ENCODE results near the gene LAMA5. TPM values are rescaled to one million over a fixed set of nuclear protein-coding genes. Genes with fewer than 3 reads are reported as not detected.

LAMA5 gene
- total and polyA plus RNA-seq, 9 donors = 4.7 to 115 (median 42.2) TPM

DNA sequence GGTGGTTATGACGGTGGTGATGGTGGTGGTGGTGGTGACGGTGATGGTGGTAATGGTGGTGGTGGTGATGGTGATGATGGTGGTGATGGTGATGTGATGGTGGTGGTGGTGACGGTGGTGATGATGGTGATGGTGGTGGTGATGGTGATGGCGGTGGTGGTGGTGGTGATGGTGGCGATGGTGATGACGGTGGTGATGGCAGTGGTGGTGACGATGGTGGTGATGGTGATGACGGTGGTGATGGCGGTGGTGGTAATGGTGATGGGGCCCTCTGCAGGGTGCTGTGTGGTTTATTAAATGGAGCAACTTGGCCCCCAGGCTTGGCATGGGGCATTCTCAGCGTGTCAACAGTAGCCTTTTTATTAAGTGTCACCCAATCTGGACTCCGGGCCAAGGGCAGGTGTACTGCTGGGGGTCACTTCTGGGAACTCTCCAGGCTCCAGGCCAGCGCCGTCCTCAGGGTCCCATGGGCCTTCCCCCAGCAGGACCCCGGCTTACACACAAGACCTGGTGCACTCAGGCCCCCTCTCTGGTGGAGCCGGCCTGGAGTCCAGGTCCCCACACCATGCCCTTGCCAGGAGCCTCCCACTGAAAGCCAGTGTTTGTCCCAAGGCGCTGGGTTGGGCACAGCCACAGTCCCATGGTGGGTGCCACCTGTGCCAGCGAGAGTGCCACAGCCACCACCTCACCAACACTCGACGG, 31.2 kb upstream of the LAMA5 start:
- Histone ChIP-seq H3K4me1 (ENCODE audit: insufficient read depth) (no peaks in the 10 kb centered on the region), H3K27me3 (no peaks in the 10 kb centered on the region), H3K36me3 (no peaks in the 10 kb centered on the region), H3K9me3 (no peaks in the 10 kb centered on the region), H3K27ac (no peak overlapping the region), H3K4me3 (no peak overlapping the region)
- no peak for DNase-seq
- 94 to 95% (median 94%) methylated on average over 19 of the region's 19 CpGs for WGBS, 3 donors
- intact Hi-C loops (cut with DNase I) = no loop called here
- no peak for TF ChIP-seq POLR2A (IDR thresholded peaks at IDR 0.05)
- TF ChIP-seq EP300 (IDR thresholded peaks at IDR 0.05) = no peak
- TF ChIP-seq, protein P1, sequence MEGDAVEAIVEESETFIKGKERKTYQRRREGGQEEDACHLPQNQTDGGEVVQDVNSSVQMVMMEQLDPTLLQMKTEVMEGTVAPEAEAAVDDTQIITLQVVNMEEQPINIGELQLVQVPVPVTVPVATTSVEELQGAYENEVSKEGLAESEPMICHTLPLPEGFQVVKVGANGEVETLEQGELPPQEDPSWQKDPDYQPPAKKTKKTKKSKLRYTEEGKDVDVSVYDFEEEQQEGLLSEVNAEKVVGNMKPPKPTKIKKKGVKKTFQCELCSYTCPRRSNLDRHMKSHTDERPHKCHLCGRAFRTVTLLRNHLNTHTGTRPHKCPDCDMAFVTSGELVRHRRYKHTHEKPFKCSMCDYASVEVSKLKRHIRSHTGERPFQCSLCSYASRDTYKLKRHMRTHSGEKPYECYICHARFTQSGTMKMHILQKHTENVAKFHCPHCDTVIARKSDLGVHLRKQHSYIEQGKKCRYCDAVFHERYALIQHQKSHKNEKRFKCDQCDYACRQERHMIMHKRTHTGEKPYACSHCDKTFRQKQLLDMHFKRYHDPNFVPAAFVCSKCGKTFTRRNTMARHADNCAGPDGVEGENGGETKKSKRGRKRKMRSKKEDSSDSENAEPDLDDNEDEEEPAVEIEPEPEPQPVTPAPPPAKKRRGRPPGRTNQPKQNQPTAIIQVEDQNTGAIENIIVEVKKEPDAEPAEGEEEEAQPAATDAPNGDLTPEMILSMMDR (IDR thresholded peaks at IDR 0.05) = no peak

DNA sequence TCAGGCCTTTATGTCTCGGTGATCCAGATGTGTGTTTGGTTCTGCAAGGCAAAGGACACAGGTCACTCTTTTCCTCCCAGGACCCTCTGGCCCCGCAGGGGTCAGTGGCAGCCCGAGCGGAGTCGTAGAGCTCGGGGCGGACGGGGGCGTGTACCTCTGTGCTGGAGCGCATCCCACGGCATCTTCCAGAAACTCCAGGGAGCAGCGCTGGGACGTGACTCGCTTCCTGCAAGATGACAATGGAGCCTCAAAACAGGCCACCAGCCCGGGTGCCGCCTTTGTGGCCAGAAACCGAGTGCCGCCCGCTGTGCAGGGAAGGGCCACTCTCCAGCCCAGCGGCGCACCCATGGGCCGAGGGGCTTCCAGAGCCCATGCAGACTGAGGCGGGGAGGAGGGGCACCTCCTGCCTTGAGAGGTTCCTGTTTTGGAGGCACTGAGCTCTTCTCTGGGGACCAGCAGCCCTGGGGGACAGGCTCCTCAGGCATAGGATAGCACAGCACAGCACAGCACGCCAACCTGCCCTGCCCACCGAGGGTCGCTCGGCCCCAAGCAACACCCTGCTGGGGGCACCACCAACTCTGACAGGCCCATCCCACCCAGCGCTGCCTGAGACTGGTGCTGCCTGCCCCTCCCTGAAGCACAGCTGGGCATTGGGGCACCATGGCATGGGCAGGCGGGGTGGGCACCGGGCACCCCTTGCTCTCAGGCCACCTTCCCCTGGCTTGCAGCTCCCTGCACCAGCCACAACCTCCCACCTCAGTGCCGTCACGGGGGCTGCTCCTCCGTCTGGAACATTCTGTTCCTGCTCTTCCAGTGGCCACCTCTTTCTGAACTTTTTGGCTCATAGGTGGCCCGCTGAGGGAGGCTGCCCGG, 29.5 kb upstream of the LAMA5 start:
- DNase-seq = no peak
- no peak overlapping the region for H3K4me3 ChIP-seq
- H3K27ac ChIP-seq = no peak overlapping the region
- no peaks in the 10 kb centered on the region for H3K27me3 ChIP-seq
- intact Hi-C loops (cut with DNase I) = no loop called here
- H3K36me3 ChIP-seq = no peaks in the 10 kb centered on the region
- H3K9me3 ChIP-seq = no peaks in the 10 kb centered on the region
- TF ChIP-seq EP300 (IDR thresholded peaks at IDR 0.05) = no peak
- 83 to 87% (median 83%) methylated on average over 35 of the region's 35 CpGs for WGBS, 3 donors
- no peaks in the 10 kb centered on the region for H3K4me1 ChIP-seq (ENCODE audit: insufficient read depth)

DNA sequence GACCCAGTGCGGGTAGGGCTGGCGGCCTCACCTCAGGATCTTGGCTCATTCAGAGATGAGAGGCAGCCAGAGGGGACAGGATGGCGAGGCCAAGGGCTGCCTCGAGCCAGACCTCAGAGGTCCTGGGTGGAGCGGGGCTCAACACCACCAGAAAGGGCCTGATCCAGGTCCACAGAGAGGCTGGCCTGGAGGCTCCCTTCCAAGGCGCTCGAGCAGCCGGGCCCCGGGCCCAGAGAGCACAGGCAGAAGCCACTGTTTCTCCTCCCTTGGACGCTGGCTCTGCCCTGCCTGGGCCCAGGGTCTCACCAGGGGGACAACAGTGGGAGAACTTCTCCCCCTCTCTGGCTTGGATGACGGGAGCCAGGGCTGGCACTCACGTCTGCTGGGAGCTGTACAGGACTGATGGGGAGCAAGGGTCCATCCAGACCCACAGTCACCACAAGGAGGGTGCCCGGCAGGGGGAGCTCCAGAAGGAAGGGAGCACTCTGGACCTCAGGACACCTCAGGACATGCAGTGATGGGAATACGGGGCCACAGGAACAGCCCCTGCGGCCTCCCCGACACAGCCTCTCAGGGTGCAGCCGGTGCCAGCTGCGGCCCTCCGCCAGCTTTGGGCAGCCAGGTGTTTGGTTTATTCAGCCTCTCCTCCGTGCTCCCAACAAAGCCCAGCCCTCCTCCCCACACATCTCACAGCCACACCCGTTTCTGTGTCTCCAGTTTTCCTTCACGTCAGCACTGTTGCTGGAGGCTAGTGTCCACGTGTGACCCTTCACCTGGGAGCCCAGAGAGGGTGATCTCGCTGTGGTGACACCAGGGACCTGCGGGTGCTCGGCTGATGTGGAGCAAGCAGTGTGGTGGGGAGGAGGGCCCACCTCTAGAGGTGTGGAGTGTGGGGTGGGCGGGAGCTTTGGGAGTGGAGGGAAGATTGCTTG, 28.5 kb upstream of the LAMA5 start:
- no peaks in the 10 kb centered on the region for H3K4me1 ChIP-seq (ENCODE audit: insufficient read depth)
- H3K36me3 ChIP-seq = no peaks in the 10 kb centered on the region
- H3K27me3 ChIP-seq = no peaks in the 10 kb centered on the region
- DNase-seq = no peak
- TF ChIP-seq, protein P1 (IDR thresholded peaks at IDR 0.05) = no peak
- no peak overlapping the region for H3K4me3 ChIP-seq
- no peaks in the 10 kb centered on the region for H3K9me3 ChIP-seq
- WGBS, 3 donors = 83 to 87% (median 84%) methylated on average over 22 to 27 of the region's 27 CpGs
- intact Hi-C loops (cut with DNase I) = no loop called here
- no peak overlapping the region for H3K27ac ChIP-seq

DNA sequence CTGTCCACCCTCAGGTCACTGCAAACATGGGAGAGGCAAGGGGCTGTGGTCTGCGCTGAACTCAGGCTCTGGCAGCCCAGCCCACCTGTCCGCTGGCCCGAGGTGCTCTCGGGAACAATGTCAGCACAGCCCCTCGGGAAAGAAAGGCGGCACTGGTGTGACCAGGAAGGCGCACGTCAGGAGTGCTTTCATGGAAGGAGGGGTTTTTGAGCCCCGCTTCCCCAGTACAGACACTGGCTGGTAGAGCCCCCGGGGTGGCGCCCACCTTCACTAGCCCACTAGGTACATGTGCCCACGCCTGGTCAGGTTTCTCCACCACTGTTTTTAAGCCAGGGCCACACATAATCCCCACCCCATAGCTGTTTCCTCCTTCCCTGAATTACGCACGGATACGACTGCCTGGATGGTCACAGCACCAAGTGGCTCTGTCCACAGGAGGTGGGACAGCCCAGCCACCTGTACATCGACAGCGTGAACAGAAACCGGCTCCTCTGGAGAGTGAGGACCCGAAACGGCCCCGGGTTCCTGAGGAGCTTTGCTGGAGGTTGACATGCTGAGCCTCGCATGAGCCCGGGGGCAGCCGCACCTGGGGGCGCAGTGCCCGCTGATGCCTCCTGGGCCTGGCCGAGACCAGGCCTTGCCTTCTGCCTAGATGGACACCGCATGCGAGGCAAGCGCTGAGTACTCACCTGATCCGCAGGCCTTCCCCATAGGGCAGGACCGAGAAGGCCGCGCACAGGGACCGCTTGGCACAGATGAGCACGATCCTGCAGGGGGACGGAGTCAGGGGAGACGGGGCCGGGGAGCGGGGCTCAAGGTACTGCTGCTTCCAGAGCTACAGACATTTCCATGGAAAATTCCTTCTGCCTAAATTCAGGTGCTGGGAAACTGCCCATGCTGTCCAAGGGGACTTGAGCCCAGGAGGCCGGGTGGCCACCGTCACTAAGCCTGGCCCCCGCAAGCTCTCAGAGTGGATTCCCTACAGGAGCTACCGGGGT, 27.4 kb upstream of the LAMA5 start:
- no peak for DNase-seq
- WGBS, 3 donors = 90 to 91% (median 90%) methylated on average over 43 to 44 of the region's 44 CpGs
- TF ChIP-seq, protein P1 (IDR thresholded peaks at IDR 0.05) = no peak
- TF ChIP-seq EP300 (IDR thresholded peaks at IDR 0.05) = no peak
- TF ChIP-seq POLR2A (IDR thresholded peaks at IDR 0.05) = no peak
- Histone ChIP-seq H3K4me1 (ENCODE audit: insufficient read depth) (no peaks in the 10 kb centered on the region), H3K9me3 (no peaks in the 10 kb centered on the region), H3K27ac (no peak overlapping the region), H3K4me3 (no peak overlapping the region), H3K36me3 (no peaks in the 10 kb centered on the region), H3K27me3 (no peaks in the 10 kb centered on the region)
- intact Hi-C loops (cut with DNase I) = no loop called here

All from ovary (tissue), 9 donors.